Activated T-helper 17 cell treated with anti-CD3 and anti-CD28 coated beads, Interleukin-2, amount 50 U/mL, for 72 hours (primary cell): ENCODE results near the gene MRPL12. TPM values are rescaled to one million over a fixed set of nuclear protein-coding genes. Genes with fewer than 3 reads are reported as not detected.

Experiments
- ATAC-seq: fragments of 150-1000 bp; cut with Tn5 transposase; replicated peaks from 2 replicates; pipeline ENCODE4 v1.10.0; 2021; ENCODE audit warnings: mild to moderate bottlenecking, moderate library complexity
- H3K27ac Mint-ChIP-seq: one replicate; pipeline ENCODE4 v1.8.0; 2022; ENCODE audit warnings: mixed read lengths
- H3K27me3 Mint-ChIP-seq: one replicate; pipeline ENCODE4 v1.8.0; 2022; ENCODE audit warnings: mixed read lengths
- H3K36me3 Mint-ChIP-seq: one replicate; pipeline ENCODE4 v1.8.0; 2022; ENCODE audit warnings: low read depth, mild to moderate bottlenecking, mixed read lengths
- H3K4me1 Mint-ChIP-seq: one replicate; pipeline ENCODE4 v1.8.0; 2022; ENCODE audit warnings: mixed read lengths
- H3K4me3 Mint-ChIP-seq: one replicate; pipeline ENCODE4 v1.8.0; 2022; ENCODE audit warnings: mild to moderate bottlenecking, mixed read lengths
- H3K9me3 Mint-ChIP-seq: one replicate; pipeline ENCODE4 v1.8.0; 2022; ENCODE audit warnings: mixed read lengths
- total RNA-seq, 2 donors: library from RNA; stranded (reverse); gene quantifications; one replicate each; pipeline ENCODE4 v1.2.3, GENCODE V29; 2022

The MRPL12 gene
- 100 to 1,000 TPM in 1 of 2 donors, 10 to 100 TPM in 1; 50.7 to 108 TPM for total RNA-seq

DNA sequence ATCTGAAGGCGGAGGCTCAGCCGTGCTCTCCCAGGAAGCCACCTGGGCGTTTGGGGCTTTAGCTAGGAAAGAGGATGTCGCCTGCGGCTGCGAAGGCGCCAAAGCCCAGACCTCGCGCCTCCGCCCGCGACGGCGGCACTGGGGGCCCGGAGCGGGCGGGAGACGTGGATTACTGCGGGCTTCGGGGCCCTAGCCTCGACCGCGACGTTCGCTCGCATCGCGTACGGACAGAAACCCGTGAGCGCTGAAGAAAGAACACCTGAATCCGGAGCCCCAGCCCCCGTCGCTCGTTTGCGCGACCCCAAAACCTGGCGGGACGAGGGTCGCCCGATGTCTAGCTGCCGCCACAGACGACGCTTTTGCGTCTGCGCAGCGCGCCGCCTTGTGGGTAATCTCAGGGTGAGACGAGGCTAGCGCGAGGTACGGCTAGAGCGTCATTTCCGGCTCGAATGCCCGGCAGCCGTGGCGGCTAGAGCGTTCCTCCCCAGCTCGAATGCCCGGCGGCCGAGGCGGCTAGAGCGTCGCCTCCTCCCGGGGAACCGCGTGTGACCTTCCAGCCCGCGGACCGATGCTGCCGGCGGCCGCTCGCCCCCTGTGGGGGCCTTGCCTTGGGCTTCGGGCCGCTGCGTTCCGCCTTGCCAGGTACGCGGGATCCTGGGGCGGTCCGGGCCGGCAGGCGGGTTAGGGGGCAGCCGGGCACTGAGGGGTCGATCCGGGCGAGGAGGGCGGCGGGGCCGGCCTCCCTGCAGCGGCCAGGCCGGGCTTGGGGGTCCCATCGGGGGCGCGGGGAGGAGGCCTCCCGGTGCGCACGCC lies at the start of gene MRPL12:
MRPL12 (plus strand) TSS at position 434 of the 813 bp plus-strand sequence; CDS start at position 569, 135 bp downstream.
- peak; percentile 94 for ATAC-seq
- Mint-ChIP-seq H3K27ac (peak within 1 kb of the TSS; percentile 98), H3K4me1 (peaks cover 12% of the 10 kb centered on the region), H3K9me3 (no peaks in the 10 kb centered on the region), H3K27me3 (no peaks in the 10 kb centered on the region), H3K4me3 (peak within 1 kb of the TSS; percentile 94), H3K36me3 (peaks cover 85% of the 10 kb centered on the region)

DNA sequence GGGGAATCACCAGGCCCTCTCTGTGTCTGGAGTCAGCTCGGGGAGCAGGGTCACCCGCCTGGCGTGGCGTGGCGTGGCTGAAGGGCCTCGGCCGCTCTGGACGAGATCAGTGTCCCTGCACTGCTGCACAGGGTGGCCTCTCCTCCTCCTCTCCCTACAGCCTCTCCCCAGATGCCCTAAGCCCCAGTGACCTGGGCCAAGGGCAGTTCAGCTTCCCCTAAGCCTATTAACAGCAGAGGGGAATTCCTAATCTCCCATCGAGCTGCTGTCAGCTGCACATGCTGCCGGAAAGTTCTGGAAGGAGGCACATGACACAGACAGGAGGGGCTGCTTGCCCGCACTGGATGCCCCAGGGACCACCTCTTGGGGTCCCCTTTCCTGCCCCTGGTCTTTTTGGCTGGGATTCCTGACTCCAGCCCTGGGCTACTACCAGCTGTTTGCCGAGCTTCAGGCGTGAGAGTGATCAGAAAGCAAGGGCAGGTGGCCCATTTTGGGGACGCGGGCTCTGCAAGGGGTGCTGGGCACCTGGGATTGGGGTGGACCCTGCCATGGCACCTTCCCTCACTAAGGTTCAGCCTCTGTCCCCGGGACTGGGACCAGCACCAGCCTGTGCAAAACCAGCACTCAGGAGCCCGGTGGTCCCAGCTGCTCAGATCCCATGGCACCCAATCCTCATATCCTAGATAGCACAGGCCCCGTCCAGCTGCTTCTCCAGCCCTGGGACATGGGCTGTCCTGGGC lies 47.6 kb upstream of the MRPL12 start:
- H3K4me3 Mint-ChIP-seq = no peak overlapping the region
- no peak overlapping the region for H3K27ac Mint-ChIP-seq
- no peaks in the 10 kb centered on the region for H3K36me3 Mint-ChIP-seq

DNA sequence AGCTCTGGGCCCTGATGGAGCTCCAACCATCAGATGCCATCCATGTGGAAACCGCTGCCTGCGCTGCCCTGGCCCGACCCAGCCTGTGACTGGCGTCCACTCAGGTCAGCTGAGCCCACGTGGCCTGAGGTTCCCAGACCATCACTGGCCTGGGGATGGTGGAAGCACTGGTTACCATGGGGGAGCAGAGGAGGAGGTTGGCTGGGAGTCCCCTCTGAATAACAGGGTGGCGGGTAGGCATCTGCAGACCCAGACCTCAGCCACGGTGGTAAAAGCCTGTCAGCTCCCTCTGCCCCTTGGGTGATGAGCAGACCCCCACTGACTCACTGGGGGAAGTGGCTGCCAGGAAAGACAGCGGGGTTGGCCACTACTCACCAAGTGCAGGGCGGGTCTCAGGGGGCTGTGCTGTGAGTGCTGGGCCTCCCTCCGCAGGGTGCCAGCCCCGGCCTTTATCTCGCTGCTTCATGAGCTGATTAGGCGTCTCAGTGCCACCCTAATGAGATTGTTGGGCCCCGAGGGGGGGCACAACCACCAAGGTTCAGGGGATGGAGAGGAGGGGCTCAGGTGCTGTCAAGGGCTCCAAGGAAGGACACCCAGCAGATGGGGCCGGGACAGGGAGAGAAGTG lies 46.9 kb upstream of the MRPL12 start, which contains the start of gene PDE6G:
PDE6G (minus strand) TSS at position 425 of the 626 bp plus-strand sequence. CDS start 3,237 bp downstream, outside the sequence.
- ATAC-seq = no peak
- H3K27me3 Mint-ChIP-seq = peaks cover 4% of the 10 kb centered on the region
- H3K36me3 Mint-ChIP-seq = no peaks in the 10 kb centered on the region
- H3K27ac Mint-ChIP-seq = peak within 1 kb of the TSS; percentile 17
- no peaks in the 10 kb centered on the region for H3K9me3 Mint-ChIP-seq
- peaks cover 5% of the 10 kb centered on the region for H3K4me1 Mint-ChIP-seq
- H3K4me3 Mint-ChIP-seq = no peak within 1 kb of the TSS

More for the DNA sequence above, 47.6 kb upstream of the MRPL12 start:
- H3K4me1 Mint-ChIP-seq = peaks cover 5% of the 10 kb centered on the region
- H3K27me3 Mint-ChIP-seq = peaks cover 4% of the 10 kb centered on the region
- no peaks in the 10 kb centered on the region for H3K9me3 Mint-ChIP-seq
- ATAC-seq = no peak

DNA sequence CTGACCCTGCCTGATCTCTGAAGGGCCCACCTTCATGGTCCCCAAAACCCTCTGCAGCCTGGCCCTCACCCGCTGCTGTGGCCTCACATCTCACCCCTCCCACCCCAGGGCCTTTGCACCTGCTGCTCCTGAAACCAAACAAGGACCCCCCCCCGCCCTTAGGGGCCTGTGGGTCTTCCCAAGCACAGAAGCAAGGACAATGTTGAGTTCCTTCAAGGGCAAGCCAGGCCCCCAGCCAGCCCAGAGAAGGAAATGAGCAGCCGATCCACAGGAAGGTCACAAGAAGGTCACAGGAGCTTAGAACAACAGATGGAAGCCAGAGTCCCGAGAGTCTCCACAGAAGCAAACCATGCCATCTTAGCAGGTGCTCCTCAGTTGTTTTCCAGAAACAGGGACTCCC lies 46.3 kb upstream of the MRPL12 start:
- no peak overlapping the region for H3K4me3 Mint-ChIP-seq
- H3K27ac Mint-ChIP-seq = peak overlapping the region; percentile 17
- H3K9me3 Mint-ChIP-seq = no peaks in the 10 kb centered on the region
- H3K27me3 Mint-ChIP-seq = peaks cover 1% of the 10 kb centered on the region
- H3K4me1 Mint-ChIP-seq = peaks cover 2% of the 10 kb centered on the region
- no peaks in the 10 kb centered on the region for H3K36me3 Mint-ChIP-seq
- no peak for ATAC-seq

DNA sequence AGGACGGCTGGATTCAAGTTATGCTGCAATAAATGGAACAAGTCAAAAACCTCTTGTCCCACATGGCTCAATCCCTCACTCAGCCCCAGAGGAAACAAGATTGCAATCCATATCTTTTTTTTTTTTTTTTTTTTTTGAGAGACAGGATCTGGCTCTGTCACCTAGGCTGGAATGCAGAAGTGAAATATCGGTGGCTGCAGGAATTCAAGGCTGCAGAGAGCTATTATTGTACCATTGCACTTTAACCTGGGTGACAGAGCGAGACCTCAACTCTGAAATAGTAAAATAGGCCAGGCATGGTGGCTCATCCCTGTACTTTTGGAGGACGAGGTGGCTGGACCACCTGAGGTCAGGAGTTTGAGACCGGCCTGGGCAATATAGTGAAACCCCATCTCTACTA lies 44.1 kb upstream of the MRPL12 start:
- Mint-ChIP-seq H3K36me3 (no peaks in the 10 kb centered on the region), H3K4me3 (no peak overlapping the region), H3K27ac (no peak overlapping the region), H3K9me3 (no peaks in the 10 kb centered on the region), H3K4me1 (no peaks in the 10 kb centered on the region), H3K27me3 (no peaks in the 10 kb centered on the region)
- no peak for ATAC-seq

DNA sequence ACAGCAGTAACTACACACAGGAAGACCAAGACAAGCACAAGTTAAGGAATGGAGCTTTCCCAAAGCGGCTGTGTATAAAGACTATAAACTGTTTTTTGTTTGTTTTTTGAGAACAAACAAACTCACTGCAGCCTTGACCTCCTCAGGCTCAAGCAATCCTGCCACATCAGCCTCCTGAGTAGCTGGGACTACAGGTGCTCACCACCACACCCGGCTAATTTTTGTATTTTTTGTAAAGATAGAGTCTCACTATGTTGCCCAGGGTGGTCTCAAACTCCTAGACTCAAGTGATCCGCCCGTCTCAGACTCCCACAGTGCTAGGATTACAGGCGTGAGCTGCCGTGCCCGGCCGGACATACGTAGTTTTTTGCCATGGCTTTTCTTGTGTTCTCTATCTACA lies 42.7 kb upstream of the MRPL12 start:
- no peaks in the 10 kb centered on the region for H3K27me3 Mint-ChIP-seq
- H3K4me3 Mint-ChIP-seq = no peak overlapping the region
- H3K27ac Mint-ChIP-seq = peak overlapping the region; percentile 66
- peaks cover 4% of the 10 kb centered on the region for H3K4me1 Mint-ChIP-seq
- H3K36me3 Mint-ChIP-seq = peaks cover 7% of the 10 kb centered on the region
- ATAC-seq = no peak
- H3K9me3 Mint-ChIP-seq = no peaks in the 10 kb centered on the region

DNA sequence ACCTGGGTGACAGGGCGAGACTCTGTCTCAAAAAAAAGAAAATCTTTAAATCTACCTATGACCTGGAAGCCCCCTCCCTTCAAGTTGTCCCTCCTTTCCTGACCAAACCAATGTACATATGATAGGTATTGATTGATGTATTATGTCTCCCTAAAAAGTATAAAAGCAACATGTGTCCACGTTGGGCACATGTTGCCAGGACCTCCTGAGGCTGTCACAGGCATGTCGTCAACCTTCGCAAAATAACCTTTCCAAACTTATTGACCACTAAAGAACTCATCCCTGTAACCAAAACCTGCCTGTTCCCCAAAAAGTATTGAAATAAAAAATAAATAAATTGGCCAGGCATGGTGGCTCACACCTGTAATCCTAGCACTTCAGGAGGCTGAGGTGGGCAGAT lies 41.2 kb upstream of the MRPL12 start:
- Mint-ChIP-seq H3K9me3 (no peaks in the 10 kb centered on the region), H3K36me3 (peaks cover 23% of the 10 kb centered on the region), H3K4me3 (no peak overlapping the region), H3K27ac (peak overlapping the region; percentile 87), H3K27me3 (no peaks in the 10 kb centered on the region), H3K4me1 (peaks cover 4% of the 10 kb centered on the region)
- no peak for ATAC-seq

DNA sequence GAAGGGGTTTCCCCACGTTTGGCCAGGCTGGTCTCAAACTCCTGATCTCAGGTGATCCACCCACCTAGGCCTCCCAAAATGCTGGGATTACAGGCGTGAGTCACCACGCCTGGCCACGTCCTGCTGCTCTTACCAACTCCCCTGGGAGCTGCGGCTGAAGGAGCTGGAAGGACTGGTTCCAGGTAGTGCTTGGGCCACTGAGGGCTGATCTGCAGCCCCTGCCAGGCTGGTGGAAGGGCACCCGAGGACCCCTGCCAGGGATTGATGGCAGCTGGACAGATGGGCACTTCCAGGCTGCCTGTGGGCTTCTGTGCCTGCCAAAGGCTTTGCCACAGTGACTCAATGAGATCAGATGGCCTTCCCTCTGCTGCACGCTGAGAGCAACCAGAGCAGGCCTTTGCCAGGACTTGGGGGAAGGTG lies 39.1 kb upstream of the MRPL12 start:
- Mint-ChIP-seq H3K27me3 (no peaks in the 10 kb centered on the region), H3K4me3 (peak overlapping the region; percentile 94), H3K36me3 (peaks cover 44% of the 10 kb centered on the region), H3K9me3 (no peaks in the 10 kb centered on the region), H3K4me1 (peaks cover 12% of the 10 kb centered on the region), H3K27ac (peak overlapping the region; percentile 87)
- peak; percentile 7 for ATAC-seq

DNA sequence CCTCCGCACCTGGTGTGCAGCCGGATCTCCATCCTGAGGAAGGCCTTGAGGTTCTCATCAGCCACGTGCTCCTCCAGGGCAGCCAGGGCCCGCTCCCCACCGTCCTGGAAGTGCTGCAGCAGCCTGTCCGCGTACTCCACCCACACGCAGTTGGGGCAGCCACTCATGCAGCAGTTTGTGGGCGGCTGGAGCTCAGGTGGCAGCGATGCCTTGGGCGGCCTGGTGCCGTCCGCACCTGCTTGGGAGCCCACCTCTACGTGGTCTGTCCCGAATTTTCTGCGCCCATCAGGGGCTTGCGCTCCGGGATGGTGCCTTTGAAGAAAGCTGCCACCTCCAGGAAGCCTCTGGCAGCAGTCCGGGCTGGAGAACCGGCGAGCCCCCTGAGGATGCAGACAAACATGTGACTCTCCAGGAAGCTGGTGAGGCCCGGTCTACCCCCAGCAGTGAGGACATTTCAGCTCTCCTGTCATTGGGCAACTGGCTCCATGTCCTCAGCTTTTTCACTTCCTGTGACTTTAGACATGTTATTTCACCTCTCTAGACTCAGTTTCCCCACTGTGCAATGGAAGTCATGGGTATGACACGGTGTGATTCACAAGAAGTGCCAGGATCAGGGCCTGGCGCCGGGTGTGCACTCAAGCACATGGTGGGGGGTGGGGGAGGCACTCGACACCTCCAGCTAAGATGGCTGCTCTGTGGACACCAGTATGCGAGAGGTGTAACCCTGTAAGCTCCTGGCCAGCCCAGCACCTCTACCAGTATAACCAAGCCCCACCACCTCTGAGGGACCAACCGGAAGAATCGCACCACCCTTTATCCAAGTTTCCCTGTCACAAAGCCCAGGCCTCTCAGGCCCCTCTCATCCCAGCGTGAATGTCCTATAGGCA lies 37.7 kb upstream of the MRPL12 start:
- peak; percentile 26 for ATAC-seq
- Mint-ChIP-seq H3K4me3 (peak overlapping the region; percentile 94), H3K9me3 (no peaks in the 10 kb centered on the region), H3K36me3 (peaks cover 57% of the 10 kb centered on the region), H3K27me3 (no peaks in the 10 kb centered on the region), H3K27ac (peak overlapping the region; percentile 96), H3K4me1 (peaks cover 12% of the 10 kb centered on the region)

DNA sequence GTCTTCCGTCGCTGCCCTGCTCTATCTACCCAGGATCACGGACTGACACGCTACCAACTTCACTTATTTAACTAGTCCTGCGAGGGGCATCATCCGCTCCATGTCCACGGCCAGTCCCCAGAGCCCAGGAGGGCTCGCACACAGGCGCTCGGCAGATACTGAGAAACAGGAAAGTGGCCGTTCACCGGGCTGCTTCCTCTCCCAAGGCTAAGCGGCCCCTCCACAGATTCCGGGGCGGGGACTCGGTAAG lies 37.1 kb upstream of the MRPL12 start:
- Mint-ChIP-seq H3K27me3 (no peaks in the 10 kb centered on the region), H3K9me3 (no peaks in the 10 kb centered on the region), H3K27ac (peak overlapping the region; percentile 96), H3K36me3 (peaks cover 63% of the 10 kb centered on the region), H3K4me1 (peaks cover 12% of the 10 kb centered on the region), H3K4me3 (peak overlapping the region; percentile 94)
- peak; percentile 3 for ATAC-seq

DNA sequence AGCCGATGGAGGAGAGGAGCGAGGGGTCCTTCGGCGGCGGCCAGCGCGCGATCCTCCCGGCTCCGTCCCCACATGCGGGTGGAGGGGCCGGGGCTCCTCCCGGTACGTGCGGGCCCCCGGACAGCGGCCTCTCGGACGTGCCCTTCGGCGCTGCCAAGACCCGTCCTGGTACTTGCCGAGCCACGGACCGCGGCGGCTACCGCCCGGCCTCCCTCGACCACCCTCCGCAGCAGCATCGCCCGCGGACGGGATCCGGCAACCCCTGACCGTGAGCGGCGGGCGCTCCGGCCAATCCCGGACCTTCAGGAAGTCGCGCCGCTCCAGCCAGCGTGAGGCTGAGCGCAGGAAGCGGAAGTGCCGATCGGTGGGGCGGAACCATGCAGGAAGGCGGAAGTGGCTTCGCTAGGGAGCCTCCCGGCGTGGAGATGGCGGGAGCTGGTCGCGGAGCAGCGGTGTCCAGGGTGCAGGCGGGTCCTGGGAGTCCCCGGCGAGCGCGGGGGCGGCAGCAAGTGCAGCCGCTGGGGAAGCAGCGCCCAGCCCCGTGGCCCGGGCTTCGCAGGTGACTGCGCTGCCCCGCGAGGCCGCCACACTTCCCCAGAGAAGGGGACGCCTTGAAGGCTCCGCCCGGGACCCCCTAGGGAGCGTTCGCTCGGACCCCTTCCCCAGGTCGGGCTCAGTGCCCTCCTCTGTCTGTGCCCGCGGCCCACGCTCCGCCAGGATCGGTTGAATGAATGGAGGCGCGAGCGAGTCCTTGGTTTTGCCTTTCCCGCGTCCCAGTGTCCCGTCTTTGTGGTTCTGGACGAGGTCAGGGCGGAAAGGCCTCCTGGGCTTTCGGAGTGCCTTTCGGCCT lies 36.6 kb upstream of the MRPL12 start, which contains the start of the genes CCDC137 and OXLD1:
CCDC137 (plus strand) TSS at position 396 of the 850 bp plus-strand sequence; CDS start at position 426, 30 bp downstream.
OXLD1 (minus strand) TSS at position 264 of the 850 bp plus-strand sequence; CDS start at position 236, 28 bp downstream.
- Mint-ChIP-seq H3K27ac (peak within 1 kb of the TSS; percentile 96), H3K9me3 (no peaks in the 10 kb centered on the region), H3K27me3 (no peaks in the 10 kb centered on the region), H3K4me3 (peak within 1 kb of the TSS; percentile 94), H3K4me1 (peaks cover 12% of the 10 kb centered on the region), H3K36me3 (peaks cover 69% of the 10 kb centered on the region)
- peak; percentile 92 for ATAC-seq

DNA sequence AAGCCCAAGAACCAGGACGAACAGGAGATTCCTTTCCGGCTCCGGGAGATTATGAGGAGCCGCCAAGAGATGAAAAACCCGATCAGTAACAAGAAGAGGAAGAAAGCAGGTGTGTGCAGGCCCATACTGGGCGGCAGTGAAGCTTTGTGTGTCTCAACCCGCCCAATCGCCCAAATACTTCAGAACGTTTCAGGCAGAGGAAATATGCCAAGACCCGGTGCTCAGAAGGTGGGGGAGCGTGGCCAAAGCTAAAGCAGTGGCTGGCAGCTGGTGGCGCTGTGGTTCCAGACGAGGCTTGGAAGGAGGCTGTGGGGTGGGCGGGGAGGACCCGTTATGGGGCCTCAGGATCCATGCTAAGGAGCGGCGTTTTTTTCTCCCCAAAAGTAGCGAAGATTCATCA lies 35.4 kb upstream of the MRPL12 start:
- H3K36me3 Mint-ChIP-seq = peaks cover 80% of the 10 kb centered on the region
- no peak for ATAC-seq
- H3K4me3 Mint-ChIP-seq = peak overlapping the region; percentile 94
- H3K9me3 Mint-ChIP-seq = no peaks in the 10 kb centered on the region
- peaks cover 12% of the 10 kb centered on the region for H3K4me1 Mint-ChIP-seq
- peak overlapping the region; percentile 96 for H3K27ac Mint-ChIP-seq
- H3K27me3 Mint-ChIP-seq = no peaks in the 10 kb centered on the region

DNA sequence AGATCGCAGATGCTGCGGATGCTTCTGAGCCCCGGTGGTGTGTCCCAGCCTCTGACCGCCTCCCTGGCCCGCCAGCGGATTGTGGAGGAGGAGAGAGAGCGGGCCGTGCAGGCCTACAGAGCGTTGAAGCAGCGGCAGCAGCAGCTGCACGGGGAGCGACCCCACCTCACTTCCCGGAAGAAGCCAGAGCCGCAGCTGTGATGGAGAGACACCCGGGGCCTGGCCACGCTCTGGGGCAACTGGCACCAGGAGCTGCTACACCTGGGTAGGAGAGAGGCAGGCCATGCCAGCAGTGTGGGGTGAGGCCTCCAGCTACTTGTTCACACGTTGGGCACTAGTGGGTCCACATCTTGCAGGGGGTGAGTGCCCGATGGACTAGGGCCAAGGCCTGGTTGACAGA lies 30.7 kb upstream of the MRPL12 start:
- Mint-ChIP-seq H3K9me3 (no peaks in the 10 kb centered on the region), H3K36me3 (peaks cover 76% of the 10 kb centered on the region), H3K27me3 (no peaks in the 10 kb centered on the region), H3K4me3 (no peak overlapping the region), H3K27ac (no peak overlapping the region), H3K4me1 (peaks cover 8% of the 10 kb centered on the region)
- ATAC-seq = no peak
